ENCODE measurements around the gene PCID2.

PCID2 gene

DNA sequence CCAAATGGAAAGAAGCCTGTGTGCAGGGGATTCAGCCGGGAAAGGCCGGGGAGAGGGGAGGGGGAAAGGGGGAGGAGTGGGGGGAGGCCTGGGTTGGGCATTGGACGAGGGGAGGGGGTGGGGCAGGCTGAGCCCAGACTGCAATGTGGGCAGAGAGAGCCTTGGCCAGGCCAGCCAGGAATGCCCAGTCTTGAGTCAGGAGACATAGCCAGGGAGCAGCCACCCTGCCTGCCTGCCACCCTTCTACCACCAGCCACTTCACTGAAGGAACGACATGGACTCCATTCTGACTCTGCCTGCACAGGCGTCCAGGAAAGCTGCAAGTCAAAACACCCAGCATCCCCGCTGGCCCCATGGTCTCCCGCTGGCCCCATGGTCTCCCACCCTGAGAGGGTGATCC is 49.5 kb downstream of the PCID2 start:
- Histone ChIP-seq H3K4me2 (ENCODE audit: low read depth, low read length) (no peak overlapping the region), H3K9me2 (replicated peaks; ENCODE audit: insufficient read depth, low read length) (no peaks in the 10 kb centered on the region), H4K20me1 (ENCODE audit: insufficient read depth, low read length) (no peaks in the 10 kb centered on the region), H3K27ac (ENCODE audit: low read length) (no peak overlapping the region), H3K79me2 (ENCODE audit: low read length) (no peaks in the 10 kb centered on the region), H3K9me3 (replicated peaks; ENCODE audit: insufficient read depth, low read length) (no peaks in the 10 kb centered on the region), H3F3A (ENCODE audit: insufficient read depth, low read length) (no peaks in the 10 kb centered on the region), H3K27me3 (replicated peaks; ENCODE audit: insufficient read depth, low read length) (peaks cover 74% of the 10 kb centered on the region), H2AFZ (ENCODE audit: low read length) (no peak overlapping the region), H3K4me1 (ENCODE audit: low read length) (no peaks in the 10 kb centered on the region), H3K4me3 (ENCODE audit: low read length) (no peak overlapping the region), H3K9ac (ENCODE audit: low read length) (no peak overlapping the region), H3K36me3 (replicated peaks; ENCODE audit: insufficient read depth, low read length) (no peaks in the 10 kb centered on the region)
- TF ChIP-seq EZH2 (optimal IDR thresholded peaks at IDR 0.05; ENCODE audit: low read depth, low read length) (no peak), EZH2phosphoT487 (IDR thresholded peaks at IDR 0.05; ENCODE audit: low read length) (no peak)
- TF ChIP-seq, protein P1, sequence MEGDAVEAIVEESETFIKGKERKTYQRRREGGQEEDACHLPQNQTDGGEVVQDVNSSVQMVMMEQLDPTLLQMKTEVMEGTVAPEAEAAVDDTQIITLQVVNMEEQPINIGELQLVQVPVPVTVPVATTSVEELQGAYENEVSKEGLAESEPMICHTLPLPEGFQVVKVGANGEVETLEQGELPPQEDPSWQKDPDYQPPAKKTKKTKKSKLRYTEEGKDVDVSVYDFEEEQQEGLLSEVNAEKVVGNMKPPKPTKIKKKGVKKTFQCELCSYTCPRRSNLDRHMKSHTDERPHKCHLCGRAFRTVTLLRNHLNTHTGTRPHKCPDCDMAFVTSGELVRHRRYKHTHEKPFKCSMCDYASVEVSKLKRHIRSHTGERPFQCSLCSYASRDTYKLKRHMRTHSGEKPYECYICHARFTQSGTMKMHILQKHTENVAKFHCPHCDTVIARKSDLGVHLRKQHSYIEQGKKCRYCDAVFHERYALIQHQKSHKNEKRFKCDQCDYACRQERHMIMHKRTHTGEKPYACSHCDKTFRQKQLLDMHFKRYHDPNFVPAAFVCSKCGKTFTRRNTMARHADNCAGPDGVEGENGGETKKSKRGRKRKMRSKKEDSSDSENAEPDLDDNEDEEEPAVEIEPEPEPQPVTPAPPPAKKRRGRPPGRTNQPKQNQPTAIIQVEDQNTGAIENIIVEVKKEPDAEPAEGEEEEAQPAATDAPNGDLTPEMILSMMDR (IDR thresholded peaks at IDR 0.05; ENCODE audit: low read length): no peak
- DNase-seq: no peak

DNA sequence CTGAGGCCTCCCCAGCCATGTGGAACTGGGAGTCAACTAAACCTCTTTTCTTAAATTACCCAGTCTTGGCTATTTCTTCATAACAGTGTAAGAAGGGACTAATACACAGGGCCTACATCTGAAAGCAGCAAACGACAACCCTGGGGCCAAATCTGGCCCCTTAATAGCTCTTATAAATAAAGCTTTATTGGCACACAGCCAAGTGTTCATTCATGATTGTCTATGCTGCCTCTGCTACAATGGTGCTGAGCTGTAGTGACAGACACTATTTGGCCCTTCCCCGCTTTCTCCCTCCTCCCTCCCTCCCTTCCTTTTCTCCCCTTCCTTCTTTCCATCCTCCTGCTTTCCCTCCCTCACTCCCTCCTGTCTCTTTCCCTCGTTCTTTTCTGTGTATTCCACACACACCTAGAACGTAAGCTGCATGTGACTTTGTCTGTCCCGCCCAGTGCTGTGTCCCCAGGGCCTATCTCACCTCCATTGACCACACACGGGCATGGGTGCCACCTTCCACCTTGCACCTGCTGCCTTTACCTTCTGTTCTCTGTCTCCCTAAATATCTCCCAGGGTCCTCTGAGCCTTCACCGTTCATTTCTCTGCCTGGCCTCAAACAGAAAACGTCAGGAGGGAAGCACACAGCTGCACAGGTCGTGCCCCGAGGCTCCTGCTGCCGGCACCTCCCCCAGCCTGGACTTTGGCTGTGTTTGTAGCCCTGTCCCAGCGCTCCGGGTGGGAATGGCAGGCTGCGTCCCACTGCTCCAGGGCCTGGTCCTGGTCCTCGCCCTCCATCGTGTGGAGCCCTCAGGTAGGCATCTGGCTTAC is 50.3 kb downstream of the PCID2 start, which contains the start of gene PROZ:
Gene PROZ (plus strand): TSS at position 720 of the 819 bp plus-strand sequence. CDS start 13 bp downstream, at position 733.
- no peak for DNase-seq
- Histone ChIP-seq H3K36me3 (replicated peaks; ENCODE audit: insufficient read depth, low read length) (no peaks in the 10 kb centered on the region), H3F3A (ENCODE audit: insufficient read depth, low read length) (peaks cover 4% of the 10 kb centered on the region; the same call in 1 of the 2 replicates), H3K4me2 (ENCODE audit: low read depth, low read length) (no peak within 1 kb of the TSS), H3K4me1 (ENCODE audit: low read length) (no peaks in the 10 kb centered on the region; the same call in 1 of the 2 replicates), H3K79me2 (ENCODE audit: low read length) (no peaks in the 10 kb centered on the region), H2AFZ (ENCODE audit: low read length) (no peak within 1 kb of the TSS; the same call in 1 of the 2 replicates), H3K9ac (ENCODE audit: low read length) (no peak within 1 kb of the TSS), H3K4me3 (ENCODE audit: low read length) (no peak within 1 kb of the TSS), H3K27me3 (replicated peaks; ENCODE audit: insufficient read depth, low read length) (peaks cover 72% of the 10 kb centered on the region), H3K9me2 (replicated peaks; ENCODE audit: insufficient read depth, low read length) (no peaks in the 10 kb centered on the region), H3K9me3 (replicated peaks; ENCODE audit: insufficient read depth, low read length) (no peaks in the 10 kb centered on the region), H3K27ac (ENCODE audit: low read length) (no peak within 1 kb of the TSS), H4K20me1 (ENCODE audit: insufficient read depth, low read length) (no peaks in the 10 kb centered on the region)
- TF ChIP-seq EZH2 (optimal IDR thresholded peaks at IDR 0.05; ENCODE audit: low read depth, low read length) (no peak), EZH2phosphoT487 (IDR thresholded peaks at IDR 0.05; ENCODE audit: low read length) (no peak)
- TF ChIP-seq, protein P1 (IDR thresholded peaks at IDR 0.05; ENCODE audit: low read length): no peak

DNA sequence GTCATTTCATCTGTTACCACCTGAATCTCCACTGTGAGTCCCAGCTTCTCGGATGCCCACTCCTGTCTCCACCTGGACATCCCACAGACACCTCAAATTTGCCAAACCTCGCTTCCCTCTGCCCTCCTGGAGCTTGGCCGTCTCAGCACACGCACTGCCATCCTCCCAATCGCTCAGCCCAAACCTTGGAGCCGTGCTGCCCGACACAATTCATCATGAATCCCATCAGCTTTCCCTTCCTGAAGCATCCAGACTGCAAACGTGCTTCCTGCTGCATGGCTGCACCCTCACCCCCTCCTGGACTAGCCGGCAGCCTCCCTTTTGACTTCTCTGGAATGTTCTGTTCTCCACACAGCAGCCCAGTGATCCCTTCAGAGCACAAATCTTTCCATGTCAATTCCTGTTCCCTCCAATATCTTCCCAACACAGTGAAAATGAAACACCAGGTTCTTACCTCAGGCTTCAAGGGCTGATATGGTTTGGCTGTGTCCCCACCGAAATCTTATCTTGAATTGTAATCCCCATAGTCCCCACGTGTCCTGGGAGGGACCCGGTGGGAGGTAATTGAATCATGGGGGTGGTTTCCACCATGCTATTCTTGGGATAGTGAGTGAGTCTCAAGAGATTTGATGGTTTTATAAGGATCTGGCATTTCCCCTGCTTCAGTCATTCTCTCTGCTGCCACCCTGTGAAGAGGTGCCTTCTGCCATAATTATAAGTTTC is 51.1 kb downstream of the PCID2 start:
- Histone ChIP-seq H3K4me2 (ENCODE audit: low read depth, low read length) (no peak overlapping the region), H3K36me3 (replicated peaks; ENCODE audit: insufficient read depth, low read length) (no peaks in the 10 kb centered on the region), H4K20me1 (ENCODE audit: insufficient read depth, low read length) (no peaks in the 10 kb centered on the region), H2AFZ (ENCODE audit: low read length) (no peak overlapping the region), H3K9me3 (replicated peaks; ENCODE audit: insufficient read depth, low read length) (no peaks in the 10 kb centered on the region), H3F3A (ENCODE audit: insufficient read depth, low read length) (peaks cover 4% of the 10 kb centered on the region; the same call in 1 of the 2 replicates), H3K79me2 (ENCODE audit: low read length) (no peaks in the 10 kb centered on the region), H3K4me3 (ENCODE audit: low read length) (no peak overlapping the region), H3K27me3 (replicated peaks; ENCODE audit: insufficient read depth, low read length) (peaks cover 71% of the 10 kb centered on the region), H3K4me1 (ENCODE audit: low read length) (peaks cover 4% of the 10 kb centered on the region; the same call in 1 of the 2 replicates), H3K9ac (ENCODE audit: low read length) (no peak overlapping the region), H3K9me2 (replicated peaks; ENCODE audit: insufficient read depth, low read length) (no peaks in the 10 kb centered on the region), H3K27ac (ENCODE audit: low read length) (no peak overlapping the region)
- no peak for DNase-seq
- TF ChIP-seq, protein P1 (IDR thresholded peaks at IDR 0.05; ENCODE audit: low read length): no peak
- no peak for TF ChIP-seq EZH2phosphoT487 (IDR thresholded peaks at IDR 0.05; ENCODE audit: low read length)
- no peak for TF ChIP-seq EZH2 (optimal IDR thresholded peaks at IDR 0.05; ENCODE audit: low read depth, low read length)

All from MM.1S (cell line).